Measurements from ENCODE around the gene BORA. TPM values are rescaled to one million over a fixed set of nuclear protein-coding genes. Genes with fewer than 3 reads are reported as not detected.
A peak's percentile ranks its signal among the peaks of the same experiment; 100 is the strongest.

Gene BORA
- total RNA-seq, 1 experiment from 2014 or later: 19.5 TPM

DNA sequence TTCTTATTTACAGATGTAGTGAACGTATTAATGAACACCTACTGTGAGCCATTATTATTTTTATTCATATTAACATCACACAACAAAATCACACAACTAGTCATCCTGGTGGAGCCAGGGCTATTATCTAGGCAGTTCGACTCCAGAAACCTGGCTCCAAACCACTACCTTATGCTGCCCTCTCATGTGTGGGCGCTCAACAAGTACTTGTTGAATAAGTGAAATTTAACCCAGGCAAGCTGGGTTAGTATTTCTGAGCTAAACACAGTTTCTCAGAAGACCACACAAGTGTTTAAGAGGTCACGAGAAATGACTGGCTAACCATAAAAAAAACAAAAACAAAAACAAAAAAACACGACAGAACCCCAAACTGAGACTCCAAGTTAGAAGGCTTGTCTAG, 33.9 kb upstream of the BORA start:
- DNase-seq: no peak
- CTCF ChIA-PET: no interaction called here
- BruUV-seq (replicated peaks): no TSS peak

GRCh38 chr13:72694314-72694713, 33.4 kb upstream of the BORA start:
- Histone ChIP-seq H3K27ac (no peak overlapping the region), H3K4me1 (replicated peaks; ENCODE audit: insufficient read depth) (no peaks in the 10 kb centered on the region), H4K20me1 (ENCODE audit: insufficient read depth) (no peaks in the 10 kb centered on the region), H3K4me2 (no peak overlapping the region), H3K36me3 (ENCODE audit: low read depth) (no peaks in the 10 kb centered on the region), H3K27me3 (ENCODE audit: insufficient read depth, low read depth) (no peaks in the 10 kb centered on the region), H3K9me3 (ENCODE audit: insufficient read depth, low read depth) (no peaks in the 10 kb centered on the region), H3K9me2 (ENCODE audit: insufficient read depth) (no peaks in the 10 kb centered on the region), H2AFZ (no peak overlapping the region), H3K79me2 (ENCODE audit: low read depth) (no peaks in the 10 kb centered on the region), H3F3A (ENCODE audit: insufficient read depth, low read depth) (no peaks in the 10 kb centered on the region; the same call in 1 of the 2 replicates), H3K4me3 (no peak overlapping the region)
- ChIA-PET CTCF (no interaction called here), POLR2A (ENCODE audit: unreplicated experiment) (no interaction called here)
- no peak for DNase-seq
- intact Hi-C loops (cut with micrococcal nuclease; ENCODE audit: unreplicated experiment): no loop called here
- BruUV-seq (replicated peaks): no TSS peak
- TF ChIP-seq EZH2 (IDR thresholded peaks at IDR 0.05; ENCODE audit: low read depth): no peak
- no peak for TF ChIP-seq CTCF (conservative IDR thresholded peaks at IDR 0.05)

More for the DNA sequence above, 33.9 kb upstream of the BORA start:
- no peaks in the 10 kb centered on the region for H4K20me1 ChIP-seq (ENCODE audit: insufficient read depth)
- no peaks in the 10 kb centered on the region for H3K9me2 ChIP-seq (ENCODE audit: insufficient read depth)
- no peaks in the 10 kb centered on the region; the same call in 1 of the 2 replicates for H3F3A ChIP-seq (ENCODE audit: insufficient read depth, low read depth)
- no peaks in the 10 kb centered on the region for H3K36me3 ChIP-seq (ENCODE audit: low read depth)
- H3K4me1 ChIP-seq (replicated peaks; ENCODE audit: insufficient read depth): no peaks in the 10 kb centered on the region
- no peaks in the 10 kb centered on the region for H3K27me3 ChIP-seq (ENCODE audit: insufficient read depth, low read depth)
- H3K4me3 ChIP-seq: no peak overlapping the region
- TF ChIP-seq EZH2 (IDR thresholded peaks at IDR 0.05; ENCODE audit: low read depth): no peak
- TF ChIP-seq CTCF (conservative IDR thresholded peaks at IDR 0.05): no peak
- intact Hi-C loops (cut with micrococcal nuclease; ENCODE audit: unreplicated experiment): no loop called here
- H3K4me2 ChIP-seq: no peak overlapping the region
- no peaks in the 10 kb centered on the region for H3K79me2 ChIP-seq (ENCODE audit: low read depth)
- no peak overlapping the region for H2AFZ ChIP-seq
- H3K9me3 ChIP-seq (ENCODE audit: insufficient read depth, low read depth): no peaks in the 10 kb centered on the region
- H3K27ac ChIP-seq: no peak overlapping the region
- POLR2A ChIA-PET (ENCODE audit: unreplicated experiment): no interaction called here

GRCh38 chr13:72696579-72696978, 31.1 kb upstream of the BORA start:
- TF ChIP-seq EZH2 (IDR thresholded peaks at IDR 0.05; ENCODE audit: low read depth) (no peak), CTCF (conservative IDR thresholded peaks at IDR 0.05) (peak; percentile 62)
- no peaks in the 10 kb centered on the region for H3K27me3 ChIP-seq (ENCODE audit: insufficient read depth, low read depth)
- ChIA-PET POLR2A (ENCODE audit: unreplicated experiment) (no interaction called here), CTCF (interaction anchor here (0.6 kb wide), 1 partner anchor 43 kb away, joined by 12 read pairs; no protein-coding TSS in a partner anchor)
- no peaks in the 10 kb centered on the region for H3K36me3 ChIP-seq (ENCODE audit: low read depth)
- BruUV-seq (replicated peaks): no TSS peak
- no peak overlapping the region for H3K4me2 ChIP-seq
- H3K9me2 ChIP-seq (ENCODE audit: insufficient read depth): no peaks in the 10 kb centered on the region
- DNase-seq: no peak
- H3K4me3 ChIP-seq: no peak overlapping the region
- H4K20me1 ChIP-seq (ENCODE audit: insufficient read depth): no peaks in the 10 kb centered on the region
- H2AFZ ChIP-seq: no peak overlapping the region
- no peaks in the 10 kb centered on the region for H3K79me2 ChIP-seq (ENCODE audit: low read depth)
- H3F3A ChIP-seq (ENCODE audit: insufficient read depth, low read depth): no peaks in the 10 kb centered on the region; the same call in 1 of the 2 replicates
- H3K27ac ChIP-seq: no peak overlapping the region
- H3K9me3 ChIP-seq (ENCODE audit: insufficient read depth, low read depth): no peaks in the 10 kb centered on the region
- intact Hi-C loops (cut with micrococcal nuclease; ENCODE audit: unreplicated experiment): loop anchor here (5.0 kb wide), 2 partner anchors 1454 to 1734 kb away; no protein-coding TSS in a partner anchor
- no peaks in the 10 kb centered on the region for H3K4me1 ChIP-seq (replicated peaks; ENCODE audit: insufficient read depth)
